ENCODE results near the gene SPTBN5.

GRCh38 chr15:41933771-41934170, 39.9 kb upstream of the SPTBN5 start:
- TF ChIP-seq, protein P1, sequence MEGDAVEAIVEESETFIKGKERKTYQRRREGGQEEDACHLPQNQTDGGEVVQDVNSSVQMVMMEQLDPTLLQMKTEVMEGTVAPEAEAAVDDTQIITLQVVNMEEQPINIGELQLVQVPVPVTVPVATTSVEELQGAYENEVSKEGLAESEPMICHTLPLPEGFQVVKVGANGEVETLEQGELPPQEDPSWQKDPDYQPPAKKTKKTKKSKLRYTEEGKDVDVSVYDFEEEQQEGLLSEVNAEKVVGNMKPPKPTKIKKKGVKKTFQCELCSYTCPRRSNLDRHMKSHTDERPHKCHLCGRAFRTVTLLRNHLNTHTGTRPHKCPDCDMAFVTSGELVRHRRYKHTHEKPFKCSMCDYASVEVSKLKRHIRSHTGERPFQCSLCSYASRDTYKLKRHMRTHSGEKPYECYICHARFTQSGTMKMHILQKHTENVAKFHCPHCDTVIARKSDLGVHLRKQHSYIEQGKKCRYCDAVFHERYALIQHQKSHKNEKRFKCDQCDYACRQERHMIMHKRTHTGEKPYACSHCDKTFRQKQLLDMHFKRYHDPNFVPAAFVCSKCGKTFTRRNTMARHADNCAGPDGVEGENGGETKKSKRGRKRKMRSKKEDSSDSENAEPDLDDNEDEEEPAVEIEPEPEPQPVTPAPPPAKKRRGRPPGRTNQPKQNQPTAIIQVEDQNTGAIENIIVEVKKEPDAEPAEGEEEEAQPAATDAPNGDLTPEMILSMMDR (IDR thresholded peaks at IDR 0.05), result no peak
- TF ChIP-seq POLR2A (IDR thresholded peaks at IDR 0.05), result no peak
